Measurements from ENCODE around the gene GLUD1.
"Not testable (repeated sequence)": the region's sequence is repeated elsewhere in the genome, so short reads cannot be mapped to it uniquely, and the experiment has no call there.

The GLUD1 gene

GRCh38 chr10:87094373-87095235 is at the start of gene GLUD1, which contains the start of gene SHLD2:
GLUD1 (minus strand) TSS chr10:87094843; CDS start chr10:87094769, 74 bp downstream.
SHLD2 (plus strand) TSS chr10:87095206; CDS start chr10:87151355, 56,149 bp downstream.
- DNase-seq = peak; percentile 77 to 94 (median 84)

- DNase-seq = not testable (repeated sequence)
Measured at GRCh38 chr10:87143109-87143418, 48.4 kb upstream of the GLUD1 start.

GRCh38 chr10:87142230-87143108 is 47.8 kb upstream of the GLUD1 start:
- DNase-seq = not testable (repeated sequence)

GRCh38 chr10:87137478-87137877 is 42.8 kb upstream of the GLUD1 start:
- not testable (repeated sequence) for DNase-seq

GRCh38 chr10:87134440-87134839 is 39.8 kb upstream of the GLUD1 start:
- DNase-seq = not testable (repeated sequence)

GRCh38 chr10:87133936-87134335 is 39.3 kb upstream of the GLUD1 start:
- DNase-seq = not testable (repeated sequence)

GRCh38 chr10:87132176-87132575 is 37.5 kb upstream of the GLUD1 start:
- DNase-seq = not testable (repeated sequence)

- not testable (repeated sequence) for DNase-seq
Measured at GRCh38 chr10:87127607-87128156, 33.0 kb upstream of the GLUD1 start.

GRCh38 chr10:87127048-87127447 is 32.4 kb upstream of the GLUD1 start:
- DNase-seq = not testable (repeated sequence)

- DNase-seq = not testable (repeated sequence)
Measured at GRCh38 chr10:87123351-87123750, 28.7 kb upstream of the GLUD1 start.

- not testable (repeated sequence) for DNase-seq
Measured at GRCh38 chr10:87119029-87119428, 24.4 kb upstream of the GLUD1 start.

- not testable (repeated sequence) for DNase-seq
Measured at GRCh38 chr10:87118122-87118521, 23.5 kb upstream of the GLUD1 start.

GRCh38 chr10:87105446-87106124 is 10.9 kb upstream of the GLUD1 start:
- no peak for DNase-seq

- DNase-seq = not testable (repeated sequence)
Measured at GRCh38 chr10:87104727-87105126, 10.1 kb upstream of the GLUD1 start.

GRCh38 chr10:87101996-87102395 is 7.4 kb upstream of the GLUD1 start:
- no peak for DNase-seq

- DNase-seq = peak in 5 of 6 experiments; percentile 54 to 78 (median 71)
Measured at GRCh38 chr10:87095236-87095945, 748 bp upstream of the GLUD1 start.

GRCh38 chr10:87093632-87094372 is 841 bp downstream of the GLUD1 start:
- DNase-seq = peak; percentile 12 to 70 (median 46)

GRCh38 chr10:87092861-87093631 is 1.6 kb downstream of the GLUD1 start:
- DNase-seq = peak in 3 of 6 experiments; percentile 2 to 19 (median 17)

- DNase-seq = peak in 2 of 6 experiments; percentile 2 to 19
Measured at GRCh38 chr10:87092376-87092860, 2.2 kb downstream of the GLUD1 start.

- DNase-seq = no peak
Measured at GRCh38 chr10:87090779-87091178, 3.9 kb downstream of the GLUD1 start.

Data from stimulated activated naive CD4-positive, alpha-beta T cell (primary cell).